GM13976 (cell line): Measurements from ENCODE around the gene LTBP2.

ENCODE experiments used
- DNase-seq: peaks from one replicate; pipeline ENCODE4 v3.0.0; 2012; ENCODE audit warnings: low spot score
- CTCF ChIP-seq: IDR thresholded peaks from 2 replicates; pipeline ENCODE4 v1.5.1; 2012; ENCODE audit warnings: borderline replicate concordance, mild to moderate bottlenecking; ENCODE audit not compliant: insufficient read depth; ENCODE audit errors: extremely low read depth, missing control alignments, control extremely low read depth
- in situ Hi-C: fragments of 300-500 bp; cut with MboI; formaldehyde crosslinking; loops from one replicate; pipeline ENCODE4 v1.12.0; 2022; ENCODE audit warnings: low sequenced_read_pairs, mixed read lengths, inconsistent platforms; ENCODE audit not compliant: unreplicated experiment

Gene LTBP2

GRCh38 chr14:74654931-74655330 lies 42.9 kb upstream of the LTBP2 start:
- in situ Hi-C loops: no loop called here
- DNase-seq: no peak
- no peak for TF ChIP-seq CTCF

- no peak for DNase-seq
- in situ Hi-C loops: no loop called here
- no peak for TF ChIP-seq CTCF
These were observed 41.5 kb upstream of the LTBP2 start for GRCh38 chr14:74653386-74654138.

GRCh38 chr14:74652541-74652940 lies 40.5 kb upstream of the LTBP2 start:
- no peak for TF ChIP-seq CTCF
- no peak for DNase-seq
- in situ Hi-C loops: no loop called here

GRCh38 chr14:74650927-74651686 lies 39.1 kb upstream of the LTBP2 start:
- DNase-seq: no peak
- in situ Hi-C loops: no loop called here

GRCh38 chr14:74649673-74650072 lies 37.6 kb upstream of the LTBP2 start:
- no peak for DNase-seq
- in situ Hi-C loops: no loop called here
- no peak for TF ChIP-seq CTCF

More at GRCh38 chr14:74650927-74651686, 39.1 kb upstream of the LTBP2 start:
- TF ChIP-seq CTCF: no peak

- in situ Hi-C loops: no loop called here
- no peak for TF ChIP-seq CTCF
- no peak for DNase-seq
These were observed 37.1 kb upstream of the LTBP2 start for GRCh38 chr14:74649167-74649566.
